GM18868 (cell line): ENCODE data around the gene GRAP.

ENCODE experiments used
- ATAC-seq: cut with Tn5 transposase; IDR thresholded peaks from one replicate; pipeline ENCODE4 v1.9.1; 2021; ENCODE audit warnings: mild to moderate bottlenecking, moderate library complexity; ENCODE audit not compliant: unreplicated experiment

Gene GRAP

GRCh38 chr17:19003543-19004420 lies 43.0 kb downstream of the GRAP start:
- peak; percentile 17 for ATAC-seq

GRCh38 chr17:19002805-19003542 lies 43.8 kb downstream of the GRAP start:
- no peak for ATAC-seq

GRCh38 chr17:19001907-19002590 lies 44.7 kb downstream of the GRAP start:
- ATAC-seq: no peak

GRCh38 chr17:19000531-19001325 lies 46.0 kb downstream of the GRAP start:
- ATAC-seq: no peak

GRCh38 chr17:18999911-19000310 lies 46.8 kb downstream of the GRAP start:
- ATAC-seq: no peak

GRCh38 chr17:18999394-18999793 lies 47.4 kb downstream of the GRAP start:
- no peak for ATAC-seq

- no peak for ATAC-seq
Measured at GRCh38 chr17:18997650-18998196, 49.0 kb downstream of the GRAP start.

- ATAC-seq: no peak
Measured at GRCh38 chr17:18996458-18996857, 50.3 kb downstream of the GRAP start.

- no peak for ATAC-seq
Measured at GRCh38 chr17:18995220-18995619, 51.5 kb downstream of the GRAP start.

- ATAC-seq: no peak
Measured at GRCh38 chr17:18994631-18995030, 52.1 kb downstream of the GRAP start.

GRCh38 chr17:18993905-18994526 lies 52.7 kb downstream of the GRAP start:
- ATAC-seq: no peak

GRCh38 chr17:18992454-18993130 lies 54.2 kb downstream of the GRAP start:
- ATAC-seq: no peak

- no peak for ATAC-seq
Measured at GRCh38 chr17:18991531-18992315, 55.0 kb downstream of the GRAP start.

- no peak for ATAC-seq
Measured at GRCh38 chr17:18990331-18990730, 56.4 kb downstream of the GRAP start.

GRCh38 chr17:18988546-18989173 lies 58.1 kb downstream of the GRAP start:
- ATAC-seq: no peak

- no peak for ATAC-seq
Measured at GRCh38 chr17:18987862-18988545, 58.8 kb downstream of the GRAP start.

- ATAC-seq: no peak
Measured at GRCh38 chr17:18987230-18987610, 59.5 kb downstream of the GRAP start.
